ENCODE data around the gene TMPRSS4.
"Not testable (repeated sequence)": the region's sequence is repeated elsewhere in the genome, so short reads cannot be mapped to it uniquely, and the experiment has no call there.

Gene TMPRSS4

DNA sequence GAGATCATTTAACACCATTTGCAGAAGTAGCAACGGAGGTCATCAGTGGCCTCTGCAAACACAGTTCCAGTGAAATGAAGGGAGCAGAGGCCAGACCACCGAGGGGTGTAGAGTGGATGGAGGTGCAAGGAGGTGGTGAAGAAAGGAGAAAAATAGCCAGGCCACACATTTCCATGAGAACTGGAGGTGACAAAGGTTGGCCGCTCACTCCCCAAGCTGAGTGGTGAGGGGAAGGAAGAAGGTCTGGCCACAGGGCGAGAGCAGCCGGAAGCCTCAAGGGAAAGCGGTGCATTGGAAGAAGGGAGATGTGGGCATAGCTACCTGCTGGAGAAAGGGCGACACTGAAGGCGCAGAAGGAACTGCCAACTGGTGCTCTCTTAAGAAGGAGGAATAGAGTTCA is 20.1 kb upstream of the TMPRSS4 start:
- DNase-seq (ENCODE audit: low read depth): no peak

DNA sequence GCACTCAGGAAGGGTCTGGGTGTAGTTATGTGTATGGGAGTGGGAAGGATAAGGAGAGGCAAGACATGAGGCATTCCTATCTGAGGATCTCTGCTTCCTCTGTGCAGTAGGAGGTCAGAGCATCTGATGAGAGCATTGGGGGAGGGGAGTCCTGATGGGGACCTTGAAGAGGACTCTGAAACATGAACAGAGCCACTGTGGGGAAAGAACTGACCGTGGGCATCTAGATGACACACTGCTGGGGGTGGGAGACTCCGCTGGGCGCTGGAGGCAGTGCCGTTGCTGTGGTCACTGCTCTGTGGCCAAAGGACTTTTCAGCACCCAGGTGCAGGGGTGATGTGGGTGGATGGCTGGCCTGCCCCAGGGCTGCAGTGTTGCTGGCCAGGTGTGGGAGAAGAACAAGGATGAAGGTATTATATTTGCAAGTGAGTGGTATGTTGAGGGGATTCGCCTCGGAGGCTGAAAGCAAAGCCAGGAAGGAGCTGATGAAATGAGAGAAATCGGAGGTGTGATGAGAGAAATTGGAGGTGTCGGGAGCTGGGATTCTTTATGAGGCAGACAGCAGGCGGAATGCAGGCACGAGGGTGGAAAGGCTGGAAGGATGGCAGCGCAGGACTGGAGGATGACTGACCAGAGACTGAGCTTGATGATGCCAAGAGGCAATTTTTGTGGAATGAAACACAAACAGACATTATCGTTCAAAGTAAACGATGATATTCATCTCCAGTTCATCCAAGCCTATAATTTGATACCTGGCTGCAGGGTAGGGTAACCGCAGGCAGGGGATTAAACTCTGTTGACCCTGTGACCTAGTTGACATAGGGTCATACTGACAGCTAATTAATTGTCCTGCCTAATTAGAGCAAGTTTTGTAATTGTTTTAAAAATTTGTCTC is 19.4 kb upstream of the TMPRSS4 start:
- no peak for DNase-seq (ENCODE audit: low read depth)

DNA sequence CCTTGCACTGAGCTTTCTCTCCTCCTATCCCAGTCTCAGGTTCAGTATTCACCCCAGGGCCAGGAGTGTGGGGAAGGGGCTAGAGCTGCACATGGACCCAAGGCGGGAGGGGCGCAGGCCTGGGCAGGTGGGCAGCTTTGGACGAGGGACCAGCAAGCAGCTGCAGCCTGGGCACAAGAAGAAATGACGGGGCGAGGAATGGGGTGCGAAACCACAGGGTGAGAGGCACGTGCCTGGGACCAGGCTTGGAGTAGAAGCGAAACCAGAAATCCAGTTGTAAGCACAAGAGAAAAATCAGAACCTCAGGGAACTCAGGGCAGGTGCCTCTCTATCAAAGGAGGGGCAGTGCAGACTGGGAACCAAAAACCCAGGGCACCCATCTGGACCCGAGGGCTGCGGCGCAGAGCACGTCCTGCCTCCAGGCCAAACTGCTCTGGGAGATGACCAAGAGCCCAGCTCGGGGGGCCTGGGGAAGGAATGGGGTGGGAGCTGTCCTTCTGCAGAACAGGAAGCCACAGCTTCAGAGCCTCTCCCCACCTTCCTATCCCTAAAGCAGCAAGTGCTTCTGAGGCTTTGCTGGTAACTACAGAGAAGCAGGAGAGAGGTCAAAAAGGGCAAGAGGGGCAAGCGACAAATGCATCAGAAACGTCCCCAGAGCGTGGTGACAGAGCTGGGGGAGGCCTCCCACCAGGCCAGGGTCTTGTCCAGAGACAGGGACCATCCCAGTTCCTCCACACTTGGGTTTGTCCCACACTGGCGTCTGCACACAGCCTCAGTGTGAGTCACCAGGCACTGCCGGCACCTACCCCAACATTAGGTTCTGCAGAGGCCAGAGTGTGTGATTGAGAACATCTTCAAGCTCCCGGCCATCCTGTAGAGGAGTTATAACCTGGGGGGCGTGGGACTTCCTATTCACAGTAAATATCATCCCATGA is 18.3 kb upstream of the TMPRSS4 start:
- no peak for DNase-seq (ENCODE audit: low read depth)

GRCh38 chr11:118059246-118059940 is 17.5 kb upstream of the TMPRSS4 start:
- no peak for DNase-seq (ENCODE audit: low read depth)

- DNase-seq (ENCODE audit: low read depth): no peak
Measured at GRCh38 chr11:118060081-118060661, 16.7 kb upstream of the TMPRSS4 start.

- no peak for DNase-seq (ENCODE audit: low read depth)
Measured at GRCh38 chr11:118060869-118061268, 16.0 kb upstream of the TMPRSS4 start.

- no peak for DNase-seq (ENCODE audit: low read depth)
Measured at GRCh38 chr11:118061586-118062125, 15.2 kb upstream of the TMPRSS4 start.

DNA sequence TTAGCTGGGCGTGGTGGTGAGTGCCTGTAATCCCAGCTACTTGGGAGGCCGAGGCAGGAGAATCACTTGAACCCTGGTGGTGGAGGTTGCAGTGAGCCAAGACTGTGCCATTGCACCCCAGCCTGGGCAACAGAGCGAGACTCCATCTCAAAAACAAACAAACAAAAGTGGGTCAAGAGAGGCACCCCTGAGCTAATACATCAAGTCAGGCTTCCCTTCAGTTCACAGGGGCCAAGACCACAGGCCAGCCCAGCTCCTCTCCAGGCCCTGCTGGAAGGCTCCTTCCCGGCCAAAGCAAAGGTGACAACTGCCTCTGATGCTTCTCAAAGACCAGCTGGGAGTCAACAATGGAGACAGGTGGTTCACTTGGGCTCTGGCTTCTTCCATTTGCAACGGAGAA is 14.7 kb upstream of the TMPRSS4 start:
- not testable (repeated sequence) for DNase-seq (ENCODE audit: low read depth)

GRCh38 chr11:118062631-118063030 is 14.2 kb upstream of the TMPRSS4 start:
- DNase-seq (ENCODE audit: low read depth): not testable (repeated sequence)

DNA sequence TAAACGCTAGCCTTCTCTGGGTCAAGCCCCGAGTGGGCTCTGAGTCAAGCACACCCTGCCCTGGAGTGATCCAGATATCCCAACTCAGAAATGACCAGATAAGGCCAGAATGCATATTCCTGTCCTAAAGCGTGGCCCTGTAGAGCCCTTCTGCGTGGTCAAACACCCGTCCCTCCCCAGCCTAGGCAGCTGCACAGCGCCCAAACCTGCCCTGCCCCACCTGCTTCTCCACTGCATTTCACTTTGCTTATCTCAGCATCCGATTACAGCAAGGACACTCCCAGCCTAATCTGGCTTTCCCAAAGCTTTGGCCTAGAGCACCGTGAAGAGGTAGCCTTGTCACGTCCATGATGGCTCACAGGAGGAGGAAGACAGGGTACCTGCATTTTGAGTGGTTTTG is 11.9 kb upstream of the TMPRSS4 start:
- no peak for DNase-seq (ENCODE audit: low read depth)

GRCh38 chr11:118065384-118065783 is 11.5 kb upstream of the TMPRSS4 start:
- DNase-seq (ENCODE audit: low read depth): no peak

DNA sequence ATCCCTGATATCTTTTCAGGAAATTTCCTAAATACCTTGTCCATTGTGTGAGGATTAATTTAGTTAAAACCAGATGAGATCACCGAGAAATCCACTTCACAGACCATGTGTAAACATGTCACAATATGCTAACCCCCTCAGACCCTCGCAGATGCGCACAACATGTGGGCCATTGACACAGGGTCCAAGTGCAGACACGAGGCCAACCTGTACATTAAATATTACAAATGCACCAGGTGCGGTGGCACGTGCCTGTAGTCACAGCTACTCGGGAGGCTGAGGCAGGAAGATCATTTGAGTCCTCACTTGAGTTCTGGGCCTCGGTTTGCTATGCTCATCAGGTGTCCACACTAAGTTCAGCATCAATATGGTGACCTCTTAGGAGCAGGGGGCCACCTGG is 9.9 kb upstream of the TMPRSS4 start:
- no peak for DNase-seq (ENCODE audit: low read depth)

DNA sequence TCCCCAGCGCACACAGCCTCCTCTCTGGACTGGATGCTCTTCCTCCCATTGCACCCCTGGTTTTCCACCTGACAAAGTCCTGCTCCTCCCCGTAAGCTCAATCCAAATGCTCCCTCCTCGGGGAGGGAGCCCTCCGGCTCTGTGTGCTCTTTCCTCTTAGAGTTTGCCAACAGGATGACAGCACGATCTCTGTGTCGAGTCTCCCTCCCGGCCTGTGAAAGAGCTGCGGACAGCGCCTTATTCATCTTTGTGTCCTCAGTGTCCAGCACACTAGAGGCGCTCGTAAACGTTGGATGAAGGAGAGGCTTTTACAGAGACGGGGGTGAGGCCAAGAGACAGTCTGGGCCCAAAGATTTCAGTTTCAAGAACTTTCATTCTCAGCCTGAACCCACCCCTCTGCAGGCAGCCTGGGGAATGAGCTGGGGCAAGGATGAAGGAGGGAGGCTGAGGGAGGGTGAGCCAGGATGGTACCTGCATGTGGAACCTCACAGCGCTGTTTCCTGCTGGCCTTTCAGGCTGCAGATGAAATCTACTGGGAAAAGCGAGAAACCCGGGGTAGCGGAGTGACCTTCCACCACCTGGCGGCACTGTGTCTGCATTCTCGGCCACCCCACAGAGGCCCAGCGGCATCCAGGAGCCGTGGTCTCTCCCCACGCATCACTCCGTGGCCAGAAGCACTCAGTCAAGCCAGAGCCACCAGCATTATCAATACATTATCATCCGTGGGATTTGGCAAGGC is 8.5 kb upstream of the TMPRSS4 start:
- no peak for DNase-seq (ENCODE audit: low read depth)

GRCh38 chr11:118068945-118069612 is 7.8 kb upstream of the TMPRSS4 start:
- no peak for DNase-seq (ENCODE audit: low read depth)

- no peak for DNase-seq (ENCODE audit: low read depth)
Measured at GRCh38 chr11:118071416-118072030, 5.4 kb upstream of the TMPRSS4 start.

DNA sequence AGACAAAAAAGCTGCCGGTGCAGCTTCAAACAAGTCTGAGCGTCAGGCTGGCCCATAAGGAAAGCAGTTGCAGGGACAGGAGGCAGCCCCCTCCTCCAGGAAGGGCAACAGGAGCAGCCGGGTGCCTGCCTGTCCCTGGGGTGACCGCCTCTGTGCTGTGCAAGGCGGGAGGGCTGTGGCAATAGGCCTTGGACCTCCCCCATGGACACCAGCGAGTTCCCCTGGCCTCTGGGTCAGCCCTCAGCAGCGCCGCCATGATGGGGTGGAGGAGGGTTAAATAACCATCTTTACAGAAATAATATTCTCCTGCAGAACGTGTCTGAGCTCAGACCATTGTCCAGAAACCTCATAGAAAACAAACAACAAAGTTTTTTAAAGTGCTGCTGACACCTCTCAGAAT is 3.3 kb upstream of the TMPRSS4 start:
- no peak for DNase-seq (ENCODE audit: low read depth)

DNA sequence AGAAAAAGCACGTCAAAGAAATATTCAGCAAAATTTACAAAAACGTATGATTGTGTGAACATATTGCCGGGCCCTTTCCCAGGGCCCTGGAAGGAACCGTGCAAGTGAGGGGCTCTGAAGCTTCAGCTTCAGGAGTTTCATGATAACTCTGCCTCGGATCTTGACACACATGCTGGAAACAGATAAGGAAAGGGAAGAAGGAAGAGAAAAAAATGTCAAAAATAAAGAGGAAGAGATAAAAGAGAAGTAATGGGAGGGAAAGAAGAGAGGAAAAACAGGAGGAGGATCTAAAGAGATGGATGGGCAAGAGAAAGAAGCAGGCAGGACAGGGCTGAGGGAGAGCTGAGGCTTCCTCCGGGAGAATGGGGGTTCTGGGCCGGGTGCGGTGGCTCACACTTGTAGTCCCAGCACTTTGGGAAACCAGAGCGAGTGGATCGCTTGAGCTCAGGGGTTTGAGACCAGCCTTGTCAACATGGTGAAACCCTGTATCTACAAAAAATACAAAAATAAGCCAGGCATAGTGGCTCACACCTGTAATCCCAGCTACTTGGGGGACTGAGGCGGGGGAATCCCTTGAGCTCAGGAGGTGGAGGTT is 2.7 kb upstream of the TMPRSS4 start:
- DNase-seq (ENCODE audit: low read depth): no peak

DNA sequence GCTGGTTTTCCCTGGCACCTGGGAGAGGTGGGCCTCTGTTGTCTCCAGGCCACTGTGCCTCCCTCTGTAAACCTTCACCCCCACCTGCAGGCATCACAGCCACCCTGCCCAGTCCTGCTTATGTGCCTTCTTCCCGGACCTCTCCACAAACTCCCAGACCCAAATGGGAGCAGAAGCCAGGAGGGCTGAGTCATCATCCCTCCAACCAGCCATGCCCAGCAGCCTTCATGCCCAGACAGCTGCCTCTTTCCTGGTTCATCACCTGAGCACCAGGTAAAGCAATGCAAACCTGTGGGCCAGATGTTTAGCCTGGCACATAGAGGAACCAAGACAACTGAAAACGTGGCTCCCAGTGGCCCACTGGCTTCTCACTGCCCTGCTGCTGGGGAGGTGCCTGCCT is 2.1 kb upstream of the TMPRSS4 start:
- DNase-seq (ENCODE audit: low read depth): no peak

- DNase-seq (ENCODE audit: low read depth): no peak
Measured at GRCh38 chr11:118078911-118079411, 2.1 kb downstream of the TMPRSS4 start.
